GM21423 (cell line): Measurements from ENCODE around the gene SERPIND1.
"Not testable (repeated sequence)": the region's sequence is repeated elsewhere in the genome, so short reads cannot be mapped to it uniquely, and the experiment has no call there.

ENCODE experiments used
- ATAC-seq: cut with Tn5 transposase; IDR thresholded peaks from one replicate; pipeline ENCODE4 v1.9.1; 2021; ENCODE audit warnings: mild to moderate bottlenecking, moderate library complexity; ENCODE audit not compliant: unreplicated experiment

The SERPIND1 gene

GRCh38 chr22:20746431-20747189 is 27.3 kb upstream of the SERPIND1 start:
- ATAC-seq: no peak

GRCh38 chr22:20747223-20747622 is 26.7 kb upstream of the SERPIND1 start:
- no peak for ATAC-seq

- no peak for ATAC-seq
Observed at GRCh38 chr22:20748082-20748481, 25.8 kb upstream of the SERPIND1 start.

GRCh38 chr22:20748731-20749428 is 25.0 kb upstream of the SERPIND1 start:
- ATAC-seq: peak; percentile 63

GRCh38 chr22:20749453-20749852 is 24.5 kb upstream of the SERPIND1 start:
- ATAC-seq: peak; percentile 2

GRCh38 chr22:20750461-20751184 is 23.3 kb upstream of the SERPIND1 start:
- no peak for ATAC-seq

- no peak for ATAC-seq
Observed at GRCh38 chr22:20751185-20751851, 22.6 kb upstream of the SERPIND1 start.

GRCh38 chr22:20752104-20752741 is 21.7 kb upstream of the SERPIND1 start:
- no peak for ATAC-seq

- ATAC-seq: no peak
Observed at GRCh38 chr22:20752873-20753272, 21.0 kb upstream of the SERPIND1 start.

- ATAC-seq: no peak
Observed at GRCh38 chr22:20756846-20757245, 17.1 kb upstream of the SERPIND1 start.

- ATAC-seq: no peak
Observed at GRCh38 chr22:20758688-20759087, 15.2 kb upstream of the SERPIND1 start.

GRCh38 chr22:20760084-20760483 is 13.8 kb upstream of the SERPIND1 start:
- no peak for ATAC-seq

- no peak for ATAC-seq
Observed at GRCh38 chr22:20761536-20761935, 12.4 kb upstream of the SERPIND1 start.

- ATAC-seq: no peak
Observed at GRCh38 chr22:20762233-20762796, 11.6 kb upstream of the SERPIND1 start.

- no peak for ATAC-seq
Observed at GRCh38 chr22:20763630-20764470, 10.1 kb upstream of the SERPIND1 start.

GRCh38 chr22:20764471-20764720 is 9.5 kb upstream of the SERPIND1 start:
- no peak for ATAC-seq

- ATAC-seq: no peak
Observed at GRCh38 chr22:20764729-20765128, 9.2 kb upstream of the SERPIND1 start.

- no peak for ATAC-seq
Observed at GRCh38 chr22:20765938-20766337, 8.0 kb upstream of the SERPIND1 start.

- ATAC-seq: no peak
Observed at GRCh38 chr22:20766530-20766929, 7.4 kb upstream of the SERPIND1 start.

GRCh38 chr22:20769496-20769826 is 4.5 kb upstream of the SERPIND1 start:
- not testable (repeated sequence) for ATAC-seq
